Measurements from ENCODE around the gene ZNF609.

DNA sequence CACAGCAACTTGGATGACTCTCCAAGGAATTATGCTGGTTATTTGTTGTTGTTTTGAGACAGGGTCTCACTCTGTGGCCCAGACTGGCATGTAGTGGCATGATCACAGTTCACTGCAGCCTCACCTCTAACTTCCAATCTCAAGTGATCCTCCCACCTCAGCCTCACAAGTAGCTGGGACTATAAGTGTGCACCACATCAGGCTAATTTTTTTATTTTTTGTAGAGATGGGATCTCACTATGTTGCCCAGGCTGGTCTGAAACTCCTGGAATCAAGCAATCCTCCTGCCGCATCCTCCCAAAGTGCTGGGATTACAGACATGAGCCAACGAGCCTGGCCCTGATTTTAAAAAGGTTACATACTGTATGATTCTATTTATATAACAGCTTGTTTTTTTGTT is 252.0 kb downstream of the ZNF609 start:
- no peak for TF ChIP-seq CTCF (IDR thresholded peaks at IDR 0.05; ENCODE audit: low read depth, low read length)
- TF ChIP-seq EZH2phosphoT487 (IDR thresholded peaks at IDR 0.05; ENCODE audit: low read depth) = no peak
